IMR-90 (cell line): ENCODE measurements around the gene ATOSA.

ENCODE experiments used
- CEBPB ChIP-seq: IDR thresholded peaks from 2 replicates; pipeline ENCODE4 v1.6.1; 2012; ENCODE audit warnings: low read depth, low read length, improper control_type of control experiment
- CTCF ChIP-seq: conservative IDR thresholded peaks from 2 replicates; pipeline ENCODE4 v1.5.1; 2012; ENCODE audit warnings: mild to moderate bottlenecking, low read depth, low read length, improper control_type of control experiment
- MAFK ChIP-seq: IDR thresholded peaks from 2 replicates; pipeline ENCODE4 v1.6.1; 2012; ENCODE audit warnings: low read depth, low read length, improper control_type of control experiment
- POLR2A ChIP-seq: IDR thresholded peaks from 2 replicates; pipeline ENCODE4 v1.6.1; 2012; ENCODE audit warnings: mild to moderate bottlenecking, low read depth, low read length
- RAD21 ChIP-seq: IDR thresholded peaks from 2 replicates; pipeline ENCODE4 v1.6.1; 2012; ENCODE audit warnings: low read length, improper control_type of control experiment
- RCOR1 ChIP-seq: IDR thresholded peaks from 2 replicates; pipeline ENCODE4 v1.6.1; 2012; ENCODE audit warnings: mild to moderate bottlenecking, low read length, improper control_type of control experiment; ENCODE audit not compliant: insufficient replicate concordance
- RFX5 ChIP-seq: IDR thresholded peaks from 2 replicates; pipeline ENCODE4 v1.8.0; 2012; ENCODE audit warnings: low read depth, mild to moderate bottlenecking, low read length, moderate library complexity
- TF ChIP-seq, protein P1 (sequence below): fragments of 150-350 bp; IDR thresholded peaks from 2 replicates; pipeline ENCODE4 v1.6.1; 2017; ENCODE audit warnings: mild to moderate bottlenecking, antibody characterized with exemption, low read length, low read depth
- TF ChIP-seq, protein P2 (sequence below): fragments of 150-350 bp; IDR thresholded peaks from 2 replicates; pipeline ENCODE4 v1.6.1; 2016; ENCODE audit warnings: low read depth, mild to moderate bottlenecking, low read length, moderate library complexity, borderline replicate concordance

DNA sequence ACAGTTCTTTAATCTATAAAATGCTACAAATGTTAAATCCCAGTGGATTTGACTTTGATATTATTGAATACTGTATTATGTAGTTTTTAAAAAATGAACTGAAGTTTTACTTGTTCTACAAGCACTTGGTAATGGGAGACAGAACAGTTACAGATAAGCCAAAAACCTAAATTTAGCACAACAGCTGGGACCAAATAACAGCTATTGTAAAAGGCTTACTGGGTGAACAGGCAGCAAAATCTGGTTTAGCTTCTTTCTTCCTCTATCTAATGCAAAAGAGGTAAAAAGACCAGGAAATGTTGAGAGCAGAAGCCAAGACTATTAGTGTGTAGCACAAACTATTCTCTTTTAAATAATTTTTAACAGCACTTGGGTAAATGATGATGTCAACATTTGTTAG lies 1.6 kb upstream of the ATOSA start:
- TF ChIP-seq RCOR1 = no peak
- TF ChIP-seq POLR2A = no peak
- TF ChIP-seq CTCF = no peak
- TF ChIP-seq CEBPB = no peak
- no peak for TF ChIP-seq RAD21
- TF ChIP-seq, protein P1, sequence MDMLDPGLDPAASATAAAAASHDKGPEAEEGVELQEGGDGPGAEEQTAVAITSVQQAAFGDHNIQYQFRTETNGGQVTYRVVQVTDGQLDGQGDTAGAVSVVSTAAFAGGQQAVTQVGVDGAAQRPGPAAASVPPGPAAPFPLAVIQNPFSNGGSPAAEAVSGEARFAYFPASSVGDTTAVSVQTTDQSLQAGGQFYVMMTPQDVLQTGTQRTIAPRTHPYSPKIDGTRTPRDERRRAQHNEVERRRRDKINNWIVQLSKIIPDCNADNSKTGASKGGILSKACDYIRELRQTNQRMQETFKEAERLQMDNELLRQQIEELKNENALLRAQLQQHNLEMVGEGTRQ = no peak
- no peak for TF ChIP-seq MAFK
- TF ChIP-seq, protein P2, sequence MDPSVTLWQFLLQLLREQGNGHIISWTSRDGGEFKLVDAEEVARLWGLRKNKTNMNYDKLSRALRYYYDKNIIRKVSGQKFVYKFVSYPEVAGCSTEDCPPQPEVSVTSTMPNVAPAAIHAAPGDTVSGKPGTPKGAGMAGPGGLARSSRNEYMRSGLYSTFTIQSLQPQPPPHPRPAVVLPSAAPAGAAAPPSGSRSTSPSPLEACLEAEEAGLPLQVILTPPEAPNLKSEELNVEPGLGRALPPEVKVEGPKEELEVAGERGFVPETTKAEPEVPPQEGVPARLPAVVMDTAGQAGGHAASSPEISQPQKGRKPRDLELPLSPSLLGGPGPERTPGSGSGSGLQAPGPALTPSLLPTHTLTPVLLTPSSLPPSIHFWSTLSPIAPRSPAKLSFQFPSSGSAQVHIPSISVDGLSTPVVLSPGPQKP = no peak
- no peak for TF ChIP-seq RFX5
